Psoas muscle (tissue), 8 donors: ENCODE results near the gene OPN4. TPM values are rescaled to one million over a fixed set of nuclear protein-coding genes. Genes with fewer than 3 reads are reported as not detected.

Experiments used
- ATAC-seq, 4 donors: fragments of 200-7000 bp; cut with Tn5 transposase; one replicate each; pipeline ENCODE4 v1.9.1; 2020; ENCODE audit warnings: moderate library complexity in 3 of 4, mild to moderate bottlenecking in 2 of 4
- DNase-seq, 2 donors: peaks; one replicate each; pipeline ENCODE4 v3.0.0-alpha.2; 2020
- H3K27ac ChIP-seq: fragments of 200-600 bp; one replicate; pipeline ENCODE4 v1.8.0; 2022
- H3K27me3 ChIP-seq, 3 donors: fragments of 200-600 bp in 1 of 3; one replicate each; pipeline versions ENCODE4 v1.6.1 to v1.8.0; 2013 to 2022; ENCODE audit warnings: low read length in 2 of 3, mild to moderate bottlenecking in 2 of 3, moderate library complexity in 1 of 3; ENCODE audit not compliant: insufficient read depth in 3 of 3
- H3K36me3 ChIP-seq, 2 donors: fragments of 200-600 bp in 1 of 2; one replicate each; pipeline versions ENCODE4 v1.6.1 to v1.8.0; 2013 to 2022; ENCODE audit warnings: low read depth in 1 of 2, mild to moderate bottlenecking in 1 of 2, moderate library complexity in 1 of 2; ENCODE audit not compliant: insufficient read depth in 1 of 2
- H3K4me1 ChIP-seq: fragments of 200-600 bp; one replicate; pipeline ENCODE4 v1.8.0; 2022
- H3K4me3 ChIP-seq: fragments of 200-600 bp; one replicate; pipeline ENCODE4 v1.8.0; 2022; ENCODE audit warnings: mild to moderate bottlenecking
- H3K9me3 ChIP-seq: fragments of 200-600 bp; one replicate; pipeline ENCODE4 v1.8.0; 2022
- WGBS, 3 donors: extraction: QIAGEN DNeasy Blood & Tissue Kit; methylation state at CpG; one replicate each; pipeline versions ENCODE4 v1.1.6 to v1.1.7; 2013; 5-methylcytosine and 5-hydroxymethylcytosine counted together
- intact Hi-C, 2 donors: fragments of 100-400 bp; cut with DNase I; formaldehyde crosslinking; loops; one replicate each; pipeline versions ENCODE4 v1.11.0 to v1.14.2; 2022
- polyA plus RNA-seq, 3 donors: library from polyadenylated mRNA; stranded (reverse); fragments of 200-250 nt; gene quantifications; one replicate each; pipeline ENCODE4 v1.2.3, GENCODE V29; 2013
- total RNA-seq, 4 donors: library from RNA; stranded (reverse); fragmentation: NEBNext Ultra II Directional in 2 of 4; extraction: Animal tissue kit (Norgen Biotek cat#: 25700) in 2 of 4; gene quantifications; one replicate each; pipeline versions ENCODE4 v1.2.1 to v1.2.4, GENCODE V29; 2021 to 2023
- TF ChIP-seq, protein P1 (sequence below): fragments of 200-600 bp; IDR thresholded peaks from one replicate; pipeline ENCODE4 v1.8.0; 2022; ENCODE audit warnings: antibody characterized with exemption
- donor health status: healthy with polysubstance abuse.
- donor health status: DM: no; HTN: no; CAD: no; lungs with moderate emphysema.
- donor health status: Bipolar disorder and iron deficiency.
- donor health status: healthy.
- donor health status: DM: yes; HTN: yes; CAD: no.
- donor health status: DM: no; HTN: no; CAD: no.
- donor health status: DM: no; HTN: no; CAD: no.
- donor health status: DM: yes; HTN: yes; CAD: no.

Gene OPN4
- total and polyA plus RNA-seq, 7 donors, result 0.12 to 0.49 (median 0.23) TPM

DNA sequence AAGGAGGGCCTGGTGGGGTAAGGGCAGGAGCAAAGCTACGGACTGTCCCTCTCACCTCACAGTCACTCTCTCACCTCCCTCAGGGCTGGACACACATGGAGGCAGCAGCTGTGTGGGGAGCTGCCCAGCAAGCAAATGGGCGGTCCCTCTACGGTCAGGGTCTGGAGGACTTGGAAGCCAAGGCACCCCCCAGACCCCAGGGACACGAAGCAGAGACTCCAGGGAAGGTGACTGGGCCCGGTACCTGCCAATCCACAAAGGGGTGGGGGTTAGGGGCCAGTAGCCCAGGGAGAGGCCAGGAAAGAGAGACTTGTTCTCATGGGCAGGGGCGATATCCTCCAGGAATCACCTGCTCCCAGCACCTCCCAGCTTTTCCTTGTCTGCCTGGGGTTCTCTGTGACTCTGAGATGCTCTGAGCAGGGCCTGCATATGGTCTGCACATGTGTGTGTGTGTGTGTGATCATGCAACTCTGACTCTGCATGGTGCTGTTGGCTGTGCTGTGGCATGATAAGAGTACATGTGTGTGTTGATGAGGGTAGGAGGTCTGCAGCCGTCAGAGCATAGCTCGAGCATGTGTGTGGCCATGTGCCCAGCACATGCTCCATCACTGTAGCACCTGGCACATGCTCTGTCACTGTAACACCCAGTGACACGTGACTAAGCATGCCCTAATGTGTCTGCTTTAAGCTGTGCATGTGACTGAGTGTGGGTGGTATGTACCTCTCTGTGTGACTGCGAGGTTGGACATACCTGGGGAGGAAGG is 9.4 kb downstream of the OPN4 start:
- whole genome bisulfite sequencing, 3 donors, result 57 to 64% (median 61%) methylated on average over 10 of the region's 10 CpGs
- H3K27me3 ChIP-seq, result no peaks in the 10 kb centered on the region
- no peaks in the 10 kb centered on the region for H3K9me3 ChIP-seq
- TF ChIP-seq, protein P1, sequence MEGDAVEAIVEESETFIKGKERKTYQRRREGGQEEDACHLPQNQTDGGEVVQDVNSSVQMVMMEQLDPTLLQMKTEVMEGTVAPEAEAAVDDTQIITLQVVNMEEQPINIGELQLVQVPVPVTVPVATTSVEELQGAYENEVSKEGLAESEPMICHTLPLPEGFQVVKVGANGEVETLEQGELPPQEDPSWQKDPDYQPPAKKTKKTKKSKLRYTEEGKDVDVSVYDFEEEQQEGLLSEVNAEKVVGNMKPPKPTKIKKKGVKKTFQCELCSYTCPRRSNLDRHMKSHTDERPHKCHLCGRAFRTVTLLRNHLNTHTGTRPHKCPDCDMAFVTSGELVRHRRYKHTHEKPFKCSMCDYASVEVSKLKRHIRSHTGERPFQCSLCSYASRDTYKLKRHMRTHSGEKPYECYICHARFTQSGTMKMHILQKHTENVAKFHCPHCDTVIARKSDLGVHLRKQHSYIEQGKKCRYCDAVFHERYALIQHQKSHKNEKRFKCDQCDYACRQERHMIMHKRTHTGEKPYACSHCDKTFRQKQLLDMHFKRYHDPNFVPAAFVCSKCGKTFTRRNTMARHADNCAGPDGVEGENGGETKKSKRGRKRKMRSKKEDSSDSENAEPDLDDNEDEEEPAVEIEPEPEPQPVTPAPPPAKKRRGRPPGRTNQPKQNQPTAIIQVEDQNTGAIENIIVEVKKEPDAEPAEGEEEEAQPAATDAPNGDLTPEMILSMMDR, result no peak
- intact Hi-C loops, result no loop called here
- ATAC-seq, result peak; percentile 7 to 49 (median 40)
- no peak overlapping the region for H3K4me3 ChIP-seq
- peaks cover 65% of the 10 kb centered on the region for H3K4me1 ChIP-seq
- H3K36me3 ChIP-seq, result no peaks in the 10 kb centered on the region
- peak; percentile 26 to 68 for DNase-seq
- H3K27ac ChIP-seq, result peak overlapping the region; percentile 92

DNA sequence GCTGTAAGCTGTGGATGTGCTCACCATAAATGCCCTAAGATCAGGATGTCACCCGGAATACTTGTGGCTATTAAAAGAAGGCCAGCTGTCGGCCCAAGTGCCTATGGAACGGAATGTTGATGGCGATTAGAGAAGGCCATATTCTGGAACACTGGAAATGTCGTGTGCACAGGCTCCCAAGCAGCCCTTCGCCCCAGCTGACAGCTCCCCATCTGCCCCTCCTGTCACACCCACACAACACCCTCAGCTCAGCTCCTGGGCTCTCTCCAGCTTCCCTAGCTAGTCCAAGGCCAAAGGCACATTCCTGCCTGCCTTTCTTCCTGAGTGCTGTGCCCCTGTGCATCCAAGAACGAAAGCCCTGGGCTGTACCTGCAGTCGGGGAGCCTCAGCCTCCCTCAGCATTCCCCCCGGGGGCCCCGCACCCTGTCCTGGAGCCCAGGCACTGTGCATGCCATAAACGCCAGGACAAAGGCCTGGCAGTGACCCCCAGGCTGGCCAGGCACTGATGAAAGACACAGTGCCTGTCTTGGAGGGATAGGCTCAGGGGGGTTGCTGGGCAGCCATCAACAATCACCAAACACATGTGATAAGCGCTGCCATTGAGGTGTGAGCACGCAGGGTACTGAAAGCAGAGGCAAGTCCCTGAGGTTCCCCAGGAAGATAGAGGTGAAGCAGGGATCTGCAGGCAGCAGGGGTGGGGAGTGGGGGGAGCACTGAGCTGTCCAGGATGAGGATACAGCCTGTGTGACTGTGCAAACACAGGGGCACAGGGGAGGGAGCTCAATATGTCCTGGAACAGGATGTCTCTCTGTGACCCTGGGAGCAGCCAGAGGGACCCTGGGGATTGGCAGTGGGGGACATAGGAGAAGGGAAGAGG is 10.2 kb downstream of the OPN4 start:
- ATAC-seq, result peak; percentile 2 to 48 (median 25)
- H3K9me3 ChIP-seq, result no peaks in the 10 kb centered on the region
- no peaks in the 10 kb centered on the region for H3K36me3 ChIP-seq
- H3K27me3 ChIP-seq, result no peaks in the 10 kb centered on the region
- TF ChIP-seq, protein P1, result no peak
- no peak overlapping the region for H3K4me3 ChIP-seq
- H3K27ac ChIP-seq, result peak overlapping the region; percentile 92
- peaks cover 65% of the 10 kb centered on the region for H3K4me1 ChIP-seq
- WGBS, 3 donors, result 19 to 25% (median 24%) methylated on average over 13 of the region's 13 CpGs
- peak; percentile 54 to 77 for DNase-seq
- intact Hi-C loops, result no loop called here

DNA sequence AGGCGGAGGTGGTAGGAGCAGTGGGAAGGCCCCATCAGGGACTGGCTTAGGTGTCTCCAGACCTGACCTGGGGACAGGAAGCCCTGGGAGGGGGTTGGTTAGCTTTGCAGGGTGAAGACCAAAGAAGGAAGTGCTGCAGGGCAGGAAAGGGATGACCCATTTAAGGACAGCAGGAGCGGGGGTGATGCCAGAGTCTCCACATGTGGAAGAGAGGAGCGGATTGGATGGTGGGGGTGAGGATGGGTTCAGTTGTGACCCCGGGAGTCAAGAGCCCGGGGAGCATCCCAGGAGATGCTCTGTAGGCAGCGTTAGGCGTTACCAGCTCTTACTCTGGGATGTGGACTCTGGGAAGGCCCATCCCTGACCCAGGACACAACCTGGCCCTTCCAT is 10.9 kb downstream of the OPN4 start:
- DNase-seq (no peak), ATAC-seq (no peak)
- no peaks in the 10 kb centered on the region for H3K27me3 ChIP-seq
- H3K27ac ChIP-seq, result peak overlapping the region; percentile 92
- H3K9me3 ChIP-seq, result no peaks in the 10 kb centered on the region
- no peaks in the 10 kb centered on the region for H3K36me3 ChIP-seq
- no peak overlapping the region for H3K4me3 ChIP-seq
- H3K4me1 ChIP-seq, result peaks cover 65% of the 10 kb centered on the region
- 77 to 80% (median 78%) methylated on average over 6 to 7 of the region's 7 CpGs for WGBS, 3 donors
- intact Hi-C loops, result no loop called here
- TF ChIP-seq, protein P1, result no peak

DNA sequence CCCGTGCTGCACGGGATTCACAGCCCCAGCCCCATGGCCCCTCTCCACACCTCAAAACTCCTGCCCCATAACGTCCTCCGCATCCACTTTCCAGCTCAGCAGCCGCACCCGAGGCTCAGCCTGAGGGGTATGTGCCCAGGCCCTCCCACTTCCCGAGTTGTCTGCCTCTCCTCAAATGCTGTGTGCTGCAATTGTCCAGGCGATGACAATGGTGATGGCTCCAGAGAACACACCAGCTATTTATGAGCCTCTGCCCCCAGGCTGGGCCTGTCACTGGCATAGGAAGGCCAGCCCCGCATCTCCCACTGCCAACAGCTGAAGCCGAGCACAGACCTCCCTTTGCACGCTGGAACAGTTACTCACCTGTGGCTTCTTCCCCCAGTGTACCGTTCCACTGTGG is 11.5 kb downstream of the OPN4 start:
- H3K4me3 ChIP-seq, result no peak overlapping the region
- 60 to 76% (median 65%) methylated on average over 12 of the region's 12 CpGs for WGBS, 3 donors

More for the DNA sequence above, 11.5 kb downstream of the OPN4 start:
- ATAC-seq (peak in 1 of 4 donors; percentile 9), DNase-seq (peak in 1 of 2 donors; percentile 30)
- H3K27me3 ChIP-seq, result no peaks in the 10 kb centered on the region
- no peaks in the 10 kb centered on the region for H3K36me3 ChIP-seq
- no peaks in the 10 kb centered on the region for H3K9me3 ChIP-seq
- peaks cover 64% of the 10 kb centered on the region for H3K4me1 ChIP-seq
- intact Hi-C loops, result no loop called here
- TF ChIP-seq, protein P1, result no peak
- H3K27ac ChIP-seq, result peak overlapping the region; percentile 92
